Bronchial epithelial cell (primary cell): ENCODE measurements around the gene SCAP. TPM values are rescaled to one million over a fixed set of nuclear protein-coding genes. Genes with fewer than 3 reads are reported as not detected.

Source experiments
- DNase-seq: peaks from one replicate; pipeline ENCODE4 v3.0.0-alpha.2; 2010; ENCODE audit warnings: low read depth
- FAIRE-seq: peaks from 2 replicates; lab custom pipeline; 2011; peaks lifted over from hg19 to GRCh38; lab: Jason Lieb, UNC
- H3K27me3 ChIP-seq: 2 replicates; pipeline ENCODE4 v1.5.1; 2011; ENCODE audit warnings: low read length; ENCODE audit not compliant: control insufficient read depth, insufficient read depth
- H3K36me3 ChIP-seq: 2 replicates; pipeline ENCODE4 v1.5.1; 2011; ENCODE audit warnings: low read length; ENCODE audit not compliant: control insufficient read depth, insufficient read depth
- H3K4me3 ChIP-seq: 2 replicates; pipeline ENCODE4 v1.5.1; 2011; ENCODE audit warnings: mild to moderate bottlenecking, low read depth, low read length, control low read depth
- total RNA-seq: library from RNA; depleted of rRNA; stranded (reverse); fragments of >200 nt; gene quantifications from 2 replicates; pipeline ENCODE4 v1.2.1, GENCODE V29; 2014
- TF ChIP-seq, protein P1 (sequence below): IDR thresholded peaks from 2 replicates; pipeline ENCODE4 v1.5.1; 2011; ENCODE audit warnings: mild to moderate bottlenecking, moderate library complexity, low read length, control low read depth, inconsistent platforms; ENCODE audit not compliant: insufficient read depth, severe bottlenecking

The SCAP gene
- total RNA-seq, 1 donor from 2014 or later = 55.0 TPM

DNA sequence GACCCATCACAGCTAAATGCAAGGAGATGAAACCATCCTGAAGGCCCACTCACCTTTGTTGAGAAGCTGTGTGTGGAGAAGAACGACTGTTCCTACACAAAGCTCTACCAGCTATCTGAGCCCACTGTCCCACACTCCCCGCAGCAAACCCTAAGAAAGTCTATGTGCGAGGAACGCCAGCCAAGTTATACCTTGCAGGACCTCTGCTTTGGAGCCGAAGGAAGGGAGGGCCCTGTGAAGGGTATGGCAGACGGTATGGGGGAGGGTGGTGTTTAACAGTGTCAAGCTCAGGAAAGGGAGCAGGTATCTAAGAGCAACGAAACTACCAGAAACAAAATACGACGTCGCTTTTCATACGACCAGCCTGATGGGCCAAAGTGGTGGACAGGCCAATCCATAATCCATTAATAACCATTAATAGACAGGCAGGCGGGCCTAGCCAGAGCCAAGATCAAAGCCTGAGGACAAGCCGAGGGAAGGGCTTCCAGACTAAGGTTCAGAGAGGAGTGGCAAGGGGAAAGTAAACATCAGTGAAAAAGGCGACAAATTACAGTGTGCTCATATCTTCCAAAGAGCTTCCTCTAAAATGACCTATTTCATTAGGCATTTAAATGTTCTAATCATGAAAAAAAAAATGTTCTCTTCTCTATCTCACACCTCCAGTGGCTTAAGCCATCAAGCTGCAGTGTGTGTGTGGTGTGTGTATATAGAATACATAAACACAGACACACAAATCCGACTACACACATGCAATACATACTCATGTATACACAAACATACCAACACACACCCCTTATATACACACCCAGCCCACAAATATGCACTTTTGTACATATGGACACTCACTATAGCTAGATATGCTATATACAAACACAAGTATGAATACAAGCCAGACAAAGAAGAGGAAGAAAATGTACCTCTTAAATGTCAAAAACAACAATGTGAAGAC, 51.0 kb downstream of the SCAP start:
- Histone ChIP-seq H3K36me3 (peaks cover 28% of the 10 kb centered on the region), H3K27me3 (no peaks in the 10 kb centered on the region), H3K4me3 (no peak overlapping the region)
- no peak for DNase-seq
- no peak for FAIRE-seq
- TF ChIP-seq, protein P1, sequence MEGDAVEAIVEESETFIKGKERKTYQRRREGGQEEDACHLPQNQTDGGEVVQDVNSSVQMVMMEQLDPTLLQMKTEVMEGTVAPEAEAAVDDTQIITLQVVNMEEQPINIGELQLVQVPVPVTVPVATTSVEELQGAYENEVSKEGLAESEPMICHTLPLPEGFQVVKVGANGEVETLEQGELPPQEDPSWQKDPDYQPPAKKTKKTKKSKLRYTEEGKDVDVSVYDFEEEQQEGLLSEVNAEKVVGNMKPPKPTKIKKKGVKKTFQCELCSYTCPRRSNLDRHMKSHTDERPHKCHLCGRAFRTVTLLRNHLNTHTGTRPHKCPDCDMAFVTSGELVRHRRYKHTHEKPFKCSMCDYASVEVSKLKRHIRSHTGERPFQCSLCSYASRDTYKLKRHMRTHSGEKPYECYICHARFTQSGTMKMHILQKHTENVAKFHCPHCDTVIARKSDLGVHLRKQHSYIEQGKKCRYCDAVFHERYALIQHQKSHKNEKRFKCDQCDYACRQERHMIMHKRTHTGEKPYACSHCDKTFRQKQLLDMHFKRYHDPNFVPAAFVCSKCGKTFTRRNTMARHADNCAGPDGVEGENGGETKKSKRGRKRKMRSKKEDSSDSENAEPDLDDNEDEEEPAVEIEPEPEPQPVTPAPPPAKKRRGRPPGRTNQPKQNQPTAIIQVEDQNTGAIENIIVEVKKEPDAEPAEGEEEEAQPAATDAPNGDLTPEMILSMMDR = no peak

GRCh38 chr3:47423548-47424145, 52.1 kb downstream of the SCAP start:
- DNase-seq (no peak), FAIRE-seq (no peak)
- Histone ChIP-seq H3K27me3 (no peaks in the 10 kb centered on the region), H3K4me3 (no peak overlapping the region), H3K36me3 (peaks cover 35% of the 10 kb centered on the region)
- TF ChIP-seq, protein P1 = no peak

- H3K4me3 ChIP-seq = no peak overlapping the region
- FAIRE-seq (peak; percentile 82), DNase-seq (no peak)
- peaks cover 31% of the 10 kb centered on the region for H3K36me3 ChIP-seq
- no peaks in the 10 kb centered on the region for H3K27me3 ChIP-seq
- TF ChIP-seq, protein P1 = no peak
Measured at GRCh38 chr3:47422743-47423142, 53.0 kb downstream of the SCAP start.

GRCh38 chr3:47421741-47422649, 53.7 kb downstream of the SCAP start:
- peaks cover 30% of the 10 kb centered on the region for H3K36me3 ChIP-seq
- peak; percentile 31 for DNase-seq
- H3K4me3 ChIP-seq = no peak overlapping the region
- FAIRE-seq = peak; percentile 23
- TF ChIP-seq, protein P1 = peak; percentile 47
- no peaks in the 10 kb centered on the region for H3K27me3 ChIP-seq
